Uterus (tissue), 2 donors: ENCODE results near the gene LGR6.

Experiments
- POLR2A ChIP-seq, 2 donors: fragments of 450-650 bp; IDR thresholded peaks; one replicate each; pipeline ENCODE4 v1.6.1; 2016; ENCODE audit warnings: antibody characterized with exemption in 2 of 2, mild to moderate bottlenecking in 1 of 2, moderate library complexity in 1 of 2
- TF ChIP-seq, protein P1 (sequence below), 4 experiments: fragments of 200-600 bp in 2 of 4; fragments of 450-650 bp in 2 of 4; sonication (generic) in 2 of 4; IDR thresholded peaks; one replicate each; pipeline ENCODE4 v1.5.1; 2016 to 2019; ENCODE audit warnings: antibody characterized with exemption in 4 of 4, mild to moderate bottlenecking in 2 of 4, moderate library complexity in 1 of 4

- TF ChIP-seq, protein P1, sequence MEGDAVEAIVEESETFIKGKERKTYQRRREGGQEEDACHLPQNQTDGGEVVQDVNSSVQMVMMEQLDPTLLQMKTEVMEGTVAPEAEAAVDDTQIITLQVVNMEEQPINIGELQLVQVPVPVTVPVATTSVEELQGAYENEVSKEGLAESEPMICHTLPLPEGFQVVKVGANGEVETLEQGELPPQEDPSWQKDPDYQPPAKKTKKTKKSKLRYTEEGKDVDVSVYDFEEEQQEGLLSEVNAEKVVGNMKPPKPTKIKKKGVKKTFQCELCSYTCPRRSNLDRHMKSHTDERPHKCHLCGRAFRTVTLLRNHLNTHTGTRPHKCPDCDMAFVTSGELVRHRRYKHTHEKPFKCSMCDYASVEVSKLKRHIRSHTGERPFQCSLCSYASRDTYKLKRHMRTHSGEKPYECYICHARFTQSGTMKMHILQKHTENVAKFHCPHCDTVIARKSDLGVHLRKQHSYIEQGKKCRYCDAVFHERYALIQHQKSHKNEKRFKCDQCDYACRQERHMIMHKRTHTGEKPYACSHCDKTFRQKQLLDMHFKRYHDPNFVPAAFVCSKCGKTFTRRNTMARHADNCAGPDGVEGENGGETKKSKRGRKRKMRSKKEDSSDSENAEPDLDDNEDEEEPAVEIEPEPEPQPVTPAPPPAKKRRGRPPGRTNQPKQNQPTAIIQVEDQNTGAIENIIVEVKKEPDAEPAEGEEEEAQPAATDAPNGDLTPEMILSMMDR (IDR thresholded peaks at IDR 0.05), result no peak
- TF ChIP-seq POLR2A (IDR thresholded peaks at IDR 0.05), result no peak
These were observed 21.6 kb upstream of the LGR6 start for GRCh38 chr1:202172015-202172355.
